HG02973 (cell line): Measurements from ENCODE around the gene TP53BP2.
"Not testable (repeated sequence)": the region's sequence is repeated elsewhere in the genome, so short reads cannot be mapped to it uniquely, and the experiment has no call there.

Experiments used
- ATAC-seq: cut with Tn5 transposase; IDR thresholded peaks from one replicate; pipeline ENCODE4 v1.9.1; 2021; ENCODE audit warnings: moderate library complexity; ENCODE audit not compliant: unreplicated experiment

TP53BP2 gene

GRCh38 chr1:223748405-223748772 is 97.4 kb downstream of the TP53BP2 start:
- ATAC-seq = no peak

- no peak for ATAC-seq
These were observed 97.9 kb downstream of the TP53BP2 start for GRCh38 chr1:223747838-223748335.

- ATAC-seq = no peak
These were observed 100.0 kb downstream of the TP53BP2 start for GRCh38 chr1:223745731-223746130.

GRCh38 chr1:223742856-223743517 is 102.8 kb downstream of the TP53BP2 start:
- ATAC-seq = no peak

GRCh38 chr1:223741861-223742260 is 103.9 kb downstream of the TP53BP2 start:
- ATAC-seq = no peak

GRCh38 chr1:223740038-223740736 is 105.6 kb downstream of the TP53BP2 start:
- not testable (repeated sequence) for ATAC-seq

- no peak for ATAC-seq
These were observed 106.2 kb downstream of the TP53BP2 start for GRCh38 chr1:223739366-223740037.

GRCh38 chr1:223738465-223739365 is 107.0 kb downstream of the TP53BP2 start:
- ATAC-seq = no peak

- no peak for ATAC-seq
These were observed 108.4 kb downstream of the TP53BP2 start for GRCh38 chr1:223737342-223737741.

- not testable (repeated sequence) for ATAC-seq
These were observed 109.1 kb downstream of the TP53BP2 start for GRCh38 chr1:223736638-223737037.

GRCh38 chr1:223733898-223734852 is 111.6 kb downstream of the TP53BP2 start:
- ATAC-seq = no peak

GRCh38 chr1:223732993-223733798 is 112.6 kb downstream of the TP53BP2 start:
- no peak for ATAC-seq

- ATAC-seq = no peak
These were observed 114.5 kb downstream of the TP53BP2 start for GRCh38 chr1:223731133-223731770.

- ATAC-seq = no peak
These were observed 115.1 kb downstream of the TP53BP2 start for GRCh38 chr1:223730479-223731132.

GRCh38 chr1:223729906-223730305 is 115.8 kb downstream of the TP53BP2 start:
- no peak for ATAC-seq
